CD4-positive, alpha-beta memory T cell (primary cell): ENCODE measurements around the gene SCT. TPM values are rescaled to one million over a fixed set of nuclear protein-coding genes. Genes with fewer than 3 reads are reported as not detected.

Source experiments
- CTCF ChIA-PET: fragments of 350-600 bp; sonication (Branson Sonifier 250); formaldehyde crosslinking; loops from one replicate; lab custom pipeline; 2021; ENCODE audit warnings: inconsistent platforms; ENCODE audit not compliant: partially characterized antibody; lab: Charles Lee
- POLR2A ChIA-PET: fragments of 350-600 bp; sonication (Branson Sonifier 250); formaldehyde crosslinking; loops from one replicate; lab custom pipeline; 2021; ENCODE audit not compliant: partially characterized antibody; lab: Charles Lee
- DNase-seq, 5 donors: peaks; one replicate each; pipeline versions ENCODE4 v3.0.0 to v3.0.0-alpha.2; 2020 to 2022; ENCODE audit warnings: mixed read lengths in 1 of 5
- H3K27ac ChIP-seq: one replicate; pipeline ENCODE4 v1.7.0; 2013; ENCODE audit warnings: low read depth, low read length
- H3K27me3 ChIP-seq: 2 replicates; pipeline ENCODE4 v1.7.0; 2013; ENCODE audit warnings: mild to moderate bottlenecking, low read length, moderate library complexity; ENCODE audit not compliant: insufficient read depth
- H3K36me3 ChIP-seq: 2 replicates; pipeline ENCODE4 v1.7.0; 2013; ENCODE audit warnings: mild to moderate bottlenecking, low read length, moderate library complexity; ENCODE audit not compliant: insufficient read depth
- H3K4me1 ChIP-seq: 2 replicates; pipeline ENCODE4 v1.7.0; 2013; ENCODE audit warnings: mild to moderate bottlenecking, low read length, moderate library complexity; ENCODE audit not compliant: insufficient read depth
- H3K4me3 ChIP-seq, 2 donors: one replicate each; pipeline ENCODE4 v1.7.0; 2013; ENCODE audit warnings: low read length in 2 of 2, mild to moderate bottlenecking in 1 of 2
- H3K9me3 ChIP-seq, 2 donors: one replicate each; pipeline ENCODE4 v1.7.0; 2013; ENCODE audit warnings: low read length in 2 of 2, control low read depth in 1 of 2; ENCODE audit not compliant: control insufficient read depth in 1 of 2
- H3K27ac Mint-ChIP-seq, 7 donors: one replicate each; pipeline ENCODE4 v1.8.0; 2020 to 2021; ENCODE audit warnings: mixed read lengths in 7 of 7, mild to moderate bottlenecking in 6 of 7, inconsistent platforms in 3 of 7, moderate library complexity in 3 of 7
- H3K27me3 Mint-ChIP-seq, 2 donors: one replicate each; pipeline ENCODE4 v1.8.0; 2020 to 2021; ENCODE audit warnings: mixed read lengths in 2 of 2
- H3K36me3 Mint-ChIP-seq, 2 donors: one replicate each; pipeline ENCODE4 v1.8.0; 2020 to 2021; ENCODE audit warnings: mixed read lengths in 2 of 2, inconsistent platforms in 1 of 2, mild to moderate bottlenecking in 1 of 2
- H3K4me1 Mint-ChIP-seq, 4 donors: one replicate each; pipeline ENCODE4 v1.8.0; 2020 to 2021; ENCODE audit warnings: mixed read lengths in 4 of 4, mild to moderate bottlenecking in 1 of 4
- H3K4me3 Mint-ChIP-seq, 8 donors: one replicate each; pipeline ENCODE4 v1.8.0; 2020 to 2021; ENCODE audit warnings: mixed read lengths in 8 of 8, mild to moderate bottlenecking in 7 of 8, moderate library complexity in 6 of 8, inconsistent platforms in 3 of 8
- H3K9me3 Mint-ChIP-seq, 8 donors: one replicate each; pipeline ENCODE4 v1.8.0; 2020 to 2021; ENCODE audit warnings: mixed read lengths in 8 of 8, mild to moderate bottlenecking in 5 of 8, inconsistent platforms in 3 of 8, moderate library complexity in 1 of 8
- intact Hi-C: fragments of 100-400 bp; cut with micrococcal nuclease; formaldehyde crosslinking; loops from one replicate; pipeline ENCODE4 v1.15.1; 2023
- polyA plus RNA-seq, 2 donors: library from polyadenylated mRNA; unstranded; fragments of 300-500 nt; fragmentation: Illumina TruSeq; gene quantifications; one replicate each; pipeline ENCODE4 v1.2.3, GENCODE V29; 2021
- total RNA-seq, 2 experiments: library from RNA; stranded (reverse); gene quantifications; one replicate each; pipeline ENCODE4 v1.2.3, GENCODE V29; 2021

Gene SCT
- total and polyA plus RNA-seq, 4 experiments from 2014 or later: not detected

DNA sequence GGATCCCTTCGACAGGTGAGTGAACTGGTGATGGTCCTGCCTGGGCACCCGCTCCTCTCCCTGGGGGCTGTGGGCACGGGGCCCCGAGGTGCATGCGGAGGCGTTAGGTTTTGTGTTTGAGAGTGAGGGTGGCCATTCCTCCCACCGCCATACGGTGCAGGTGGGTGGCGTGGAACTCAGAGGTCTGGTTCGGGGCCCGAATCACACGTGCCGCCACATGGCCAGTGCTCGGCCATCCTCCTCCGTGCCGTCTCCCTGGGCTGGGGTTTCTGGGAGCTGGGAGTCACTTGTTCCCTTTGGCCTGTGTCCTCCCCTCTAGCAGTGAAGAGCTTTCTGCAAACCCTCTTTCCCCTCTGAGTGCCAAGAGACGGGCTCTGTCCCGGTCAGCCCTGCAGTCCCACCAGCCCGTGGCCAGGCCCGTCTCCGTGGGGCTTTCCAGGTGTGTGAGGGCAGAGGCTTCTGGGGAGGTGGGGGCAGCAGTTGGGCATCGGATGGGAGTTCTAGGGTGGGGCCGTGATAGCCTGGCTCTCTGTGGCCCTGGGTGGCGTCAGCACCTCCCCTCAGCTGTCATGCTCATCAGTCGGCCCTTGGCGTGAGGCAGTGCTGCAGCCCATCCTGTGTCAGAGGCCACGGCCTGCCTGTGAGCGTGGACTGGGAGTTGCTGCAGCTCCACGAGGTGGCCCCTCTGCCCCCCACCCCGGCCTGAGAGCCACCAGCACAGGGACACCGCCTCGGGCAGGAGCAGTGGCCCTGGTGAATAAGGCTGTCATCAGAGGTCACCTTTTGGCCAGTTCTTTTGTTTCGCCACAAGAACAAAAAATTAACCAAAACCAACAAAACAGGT is 21.5 kb downstream of the SCT start:
- Mint-ChIP-seq H3K4me3 (no peak overlapping the region), H3K36me3 (peaks cover 24 to 45% of the 10 kb centered on the region in 2 donors), H3K4me1 (no peaks in the 10 kb centered on the region), H3K27ac (peak overlapping the region in 1 of 7 donors; percentile 57), H3K9me3 (no peaks in the 10 kb centered on the region), H3K27me3 (no peaks in the 10 kb centered on the region)
- Histone ChIP-seq H3K4me1 (no peaks in the 10 kb centered on the region), H3K27ac (no peak overlapping the region), H3K9me3 (no peaks in the 10 kb centered on the region), H3K4me3 (no peak overlapping the region), H3K27me3 (no peaks in the 10 kb centered on the region), H3K36me3 (peaks cover 67% of the 10 kb centered on the region)
- POLR2A ChIA-PET: interaction anchor here (0.7 to 1.1 kb wide), 2 partner anchors 10 to 16 kb away, joined by 3 read pairs; partner anchors contain the start of gene IRF7
- DNase-seq: peak in 1 of 5 donors; percentile 3
- intact Hi-C loops: no loop called here
- CTCF ChIA-PET: no interaction called here

DNA sequence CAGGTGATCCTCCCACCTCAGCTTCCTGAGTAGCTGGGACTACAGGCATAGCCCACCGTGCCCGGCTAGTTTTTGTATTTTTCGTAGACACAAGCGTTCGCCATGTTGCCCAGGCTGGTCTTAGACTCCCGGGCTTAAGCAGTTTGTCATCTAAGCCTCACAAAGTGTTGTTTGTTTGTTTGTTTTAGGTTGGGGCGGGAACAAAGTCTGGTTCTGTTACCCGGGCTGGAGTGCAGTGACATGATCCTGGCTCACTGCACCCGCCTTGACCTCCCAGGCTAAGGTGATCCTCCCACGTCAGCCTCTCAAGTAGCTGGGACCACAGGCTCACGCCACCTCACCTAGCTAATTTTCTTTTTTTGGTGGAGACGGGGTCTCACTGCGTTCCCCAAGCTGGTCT is 23.8 kb downstream of the SCT start:
- Histone ChIP-seq H3K9me3 (no peaks in the 10 kb centered on the region), H3K27ac (no peak overlapping the region), H3K36me3 (peaks cover 73% of the 10 kb centered on the region), H3K27me3 (no peaks in the 10 kb centered on the region), H3K4me3 (no peak overlapping the region), H3K4me1 (no peaks in the 10 kb centered on the region)
- Mint-ChIP-seq H3K4me1 (peaks cover 0 to 1% (median 0%) of the 10 kb centered on the region in 4 donors), H3K27ac (no peak overlapping the region), H3K27me3 (no peaks in the 10 kb centered on the region), H3K4me3 (no peak overlapping the region), H3K9me3 (no peaks in the 10 kb centered on the region), H3K36me3 (peaks cover 33 to 48% of the 10 kb centered on the region in 2 donors)
- CTCF ChIA-PET: no interaction called here
- intact Hi-C loops: no loop called here
- POLR2A ChIA-PET: no interaction called here
- peak in 1 of 5 donors; percentile 1 for DNase-seq

DNA sequence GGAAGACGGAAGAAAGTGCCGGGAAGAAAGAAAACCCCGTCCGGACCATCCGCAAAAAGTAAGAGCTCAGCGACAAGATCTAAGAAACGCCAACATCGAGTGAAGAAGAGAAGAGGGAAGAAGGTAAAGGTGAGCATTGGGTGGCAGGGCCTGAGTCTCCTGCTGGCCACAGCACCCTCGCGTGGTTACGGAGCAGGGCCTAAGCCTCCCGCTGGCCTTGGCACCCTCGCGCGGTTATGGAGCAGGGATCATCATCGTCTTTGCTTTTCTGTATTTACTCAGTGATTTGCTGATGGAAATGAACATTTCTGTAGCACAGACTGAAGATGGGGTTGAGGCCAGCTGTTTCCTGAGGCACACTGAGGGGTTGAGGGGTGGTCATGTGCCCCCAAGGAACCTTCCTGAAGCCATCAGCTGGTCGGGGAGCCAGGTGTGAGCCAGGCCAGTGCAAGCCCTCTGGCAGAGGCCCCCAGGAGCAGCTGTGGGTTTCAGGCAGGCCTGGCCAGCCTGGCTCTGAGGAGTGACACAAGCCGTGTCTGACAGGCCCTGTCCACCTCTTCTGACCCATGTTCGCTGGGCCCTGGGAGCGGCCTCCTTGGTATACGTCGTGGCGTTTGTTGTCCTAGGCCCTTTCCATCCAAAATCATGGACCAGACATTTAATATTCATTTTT is 25.3 kb downstream of the SCT start:
- Mint-ChIP-seq H3K27ac (peak overlapping the region in 2 of 7 donors; percentile 22 to 60), H3K27me3 (no peaks in the 10 kb centered on the region), H3K4me3 (no peak overlapping the region), H3K4me1 (peaks cover 0 to 5% (median under 1%) of the 10 kb centered on the region in 4 donors), H3K9me3 (no peaks in the 10 kb centered on the region), H3K36me3 (peaks cover 35 to 48% of the 10 kb centered on the region in 2 donors)
- no peak overlapping the region for H3K4me3 ChIP-seq
- H3K4me1 ChIP-seq: no peaks in the 10 kb centered on the region
- POLR2A ChIA-PET: interaction anchor here (0.7 to 1.2 kb wide), 3 partner anchors 11 to 138 kb away, joined by 3 to 4 read pairs (median 3); partner anchors contain the start of gene IRF7
- no peaks in the 10 kb centered on the region for H3K27me3 ChIP-seq
- CTCF ChIA-PET: no interaction called here
- H3K36me3 ChIP-seq: peaks cover 70% of the 10 kb centered on the region
- H3K9me3 ChIP-seq: no peaks in the 10 kb centered on the region
- intact Hi-C loops: no loop called here
- peak in 1 of 5 donors; percentile 8 for DNase-seq
- H3K27ac ChIP-seq: no peak overlapping the region

DNA sequence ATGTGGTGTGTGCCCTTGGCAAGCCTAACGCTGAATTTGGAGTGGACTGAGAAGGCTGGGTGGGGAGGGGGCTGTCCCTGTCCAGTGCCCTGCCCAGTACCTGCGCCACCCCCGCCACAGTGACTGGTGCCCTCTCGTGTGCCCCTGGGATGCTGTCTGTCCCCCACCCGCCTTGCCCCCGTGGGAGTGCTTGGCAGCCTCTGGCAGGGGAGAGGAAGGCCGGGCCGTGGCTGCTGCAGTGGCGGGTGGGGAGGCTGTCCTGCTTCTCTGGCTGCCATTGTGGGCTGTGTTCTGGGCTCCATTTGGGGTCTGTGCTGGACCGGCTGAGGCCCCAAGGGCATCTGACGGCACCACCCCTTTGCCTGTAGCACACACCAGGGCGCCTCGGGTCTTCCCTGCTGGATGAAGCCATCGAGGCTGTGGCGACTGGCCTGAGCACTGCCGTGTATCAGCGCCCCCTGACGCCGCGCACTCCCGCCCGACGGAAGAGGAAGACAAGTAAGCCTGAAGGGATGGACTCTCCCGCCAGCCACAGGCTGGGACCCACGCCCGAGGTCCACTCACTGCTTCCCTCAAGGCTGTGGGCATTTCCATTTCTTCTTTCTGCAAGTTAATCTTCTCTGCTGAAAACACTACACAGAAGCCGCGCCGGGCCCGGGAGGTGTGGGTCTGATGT is 28.8 kb downstream of the SCT start:
- Mint-ChIP-seq H3K4me1 (peaks cover 8 to 13% (median 10%) of the 10 kb centered on the region in 4 donors), H3K9me3 (no peaks in the 10 kb centered on the region), H3K27me3 (no peaks in the 10 kb centered on the region), H3K27ac (no peak overlapping the region), H3K36me3 (peaks cover 28 to 54% of the 10 kb centered on the region in 2 donors), H3K4me3 (no peak overlapping the region)
- CTCF ChIA-PET: no interaction called here
- H3K27ac ChIP-seq: no peak overlapping the region
- H3K4me1 ChIP-seq: peaks cover 5% of the 10 kb centered on the region
- H3K9me3 ChIP-seq: no peaks in the 10 kb centered on the region
- H3K36me3 ChIP-seq: peaks cover 70% of the 10 kb centered on the region
- intact Hi-C loops: no loop called here
- no peak overlapping the region for H3K4me3 ChIP-seq
- no peaks in the 10 kb centered on the region for H3K27me3 ChIP-seq
- POLR2A ChIA-PET: no interaction called here
- DNase-seq: peak in 1 of 5 donors; percentile 27

DNA sequence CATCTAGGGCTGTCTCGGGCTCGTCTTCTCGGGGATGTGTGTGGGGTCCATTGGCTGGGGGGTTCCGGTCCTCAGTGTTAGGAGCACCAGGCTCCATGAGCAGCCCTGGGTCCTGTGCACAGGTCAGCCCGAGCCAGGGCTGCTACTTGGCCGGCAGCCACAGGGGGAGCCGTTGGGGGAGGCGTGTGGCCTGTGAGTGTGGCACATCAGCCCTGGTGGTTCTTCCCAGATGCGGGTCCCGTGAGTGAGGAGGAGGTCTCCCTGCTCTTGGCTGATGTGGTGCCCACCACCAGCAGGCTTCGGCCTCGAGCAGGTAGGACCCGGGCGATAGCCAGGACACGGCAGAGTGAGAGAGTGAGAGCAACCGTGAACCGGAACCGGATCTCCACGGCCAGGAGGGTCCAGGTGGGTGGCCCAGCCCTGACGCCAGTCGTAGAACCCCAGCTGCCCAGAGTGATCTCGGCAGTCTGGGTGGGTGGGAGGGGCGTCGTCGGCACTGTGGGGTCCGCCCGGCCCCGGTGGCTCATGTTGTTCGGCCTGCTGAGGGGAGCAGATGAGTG is 29.7 kb downstream of the SCT start:
- no peak overlapping the region for H3K27ac ChIP-seq
- Mint-ChIP-seq H3K4me3 (no peak overlapping the region), H3K27ac (peak overlapping the region in 3 of 7 donors; percentile 26 to 90 (median 80)), H3K36me3 (peaks cover 34 to 59% of the 10 kb centered on the region in 2 donors), H3K27me3 (no peaks in the 10 kb centered on the region), H3K9me3 (no peaks in the 10 kb centered on the region), H3K4me1 (peaks cover 8 to 13% (median 10%) of the 10 kb centered on the region in 4 donors)
- DNase-seq: peak in 1 of 5 donors; percentile 21
- H3K4me3 ChIP-seq: no peak overlapping the region
- no peaks in the 10 kb centered on the region for H3K9me3 ChIP-seq
- peaks cover 5% of the 10 kb centered on the region for H3K4me1 ChIP-seq
- no peaks in the 10 kb centered on the region for H3K27me3 ChIP-seq
- ChIA-PET POLR2A (no interaction called here), CTCF (no interaction called here)
- intact Hi-C loops: no loop called here
- peaks cover 76% of the 10 kb centered on the region for H3K36me3 ChIP-seq

DNA sequence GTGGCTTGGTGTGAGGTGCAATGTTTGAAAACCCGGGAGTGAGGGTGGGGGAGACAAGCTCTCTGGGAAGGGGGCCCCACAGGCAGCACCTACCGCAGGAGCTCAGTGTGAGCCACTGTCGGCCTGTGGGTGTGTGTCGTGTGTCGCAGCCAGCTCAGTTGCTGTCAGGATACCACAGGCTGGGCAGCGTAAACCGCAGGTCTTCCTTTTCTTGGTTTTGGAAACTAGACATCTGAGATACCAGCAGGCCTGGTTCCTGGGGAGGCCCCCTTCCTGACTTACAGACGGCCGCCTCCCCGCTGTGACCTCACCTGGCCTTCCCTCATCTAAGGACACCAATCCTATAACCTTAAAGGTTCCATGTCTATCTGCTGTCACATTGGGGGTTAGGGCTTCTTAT is 30.6 kb downstream of the SCT start:
- intact Hi-C loops: no loop called here
- Histone ChIP-seq H3K4me3 (no peak overlapping the region), H3K36me3 (peaks cover 71% of the 10 kb centered on the region), H3K27ac (no peak overlapping the region), H3K27me3 (no peaks in the 10 kb centered on the region), H3K4me1 (peaks cover 5% of the 10 kb centered on the region), H3K9me3 (no peaks in the 10 kb centered on the region)
- no peaks in the 10 kb centered on the region for H3K9me3 Mint-ChIP-seq
- peak in 1 of 5 donors; percentile 39 for DNase-seq
- peaks cover 8 to 13% (median 11%) of the 10 kb centered on the region in 4 donors for H3K4me1 Mint-ChIP-seq
- H3K27ac Mint-ChIP-seq: peak overlapping the region in 3 of 7 donors; percentile 19 to 59 (median 36)
- H3K36me3 Mint-ChIP-seq: peaks cover 26 to 58% of the 10 kb centered on the region in 2 donors
- peak overlapping the region in 1 of 8 donors; percentile 40 for H3K4me3 Mint-ChIP-seq
- ChIA-PET POLR2A (no interaction called here), CTCF (no interaction called here)
- H3K27me3 Mint-ChIP-seq: no peaks in the 10 kb centered on the region
